Activated CD8-positive, alpha-beta memory T cell treated with anti-CD3 and anti-CD28 coated beads for 1 hour (primary cell): ENCODE measurements around the gene NIPAL4.

ENCODE experiments used
- DNase-seq, 2 donors: peaks; one replicate each; pipeline ENCODE4 v3.0.0-alpha.2; 2020; ENCODE audit warnings: low read depth in 1 of 2; ENCODE audit errors: extremely low read depth in 1 of 2

Gene NIPAL4

DNA sequence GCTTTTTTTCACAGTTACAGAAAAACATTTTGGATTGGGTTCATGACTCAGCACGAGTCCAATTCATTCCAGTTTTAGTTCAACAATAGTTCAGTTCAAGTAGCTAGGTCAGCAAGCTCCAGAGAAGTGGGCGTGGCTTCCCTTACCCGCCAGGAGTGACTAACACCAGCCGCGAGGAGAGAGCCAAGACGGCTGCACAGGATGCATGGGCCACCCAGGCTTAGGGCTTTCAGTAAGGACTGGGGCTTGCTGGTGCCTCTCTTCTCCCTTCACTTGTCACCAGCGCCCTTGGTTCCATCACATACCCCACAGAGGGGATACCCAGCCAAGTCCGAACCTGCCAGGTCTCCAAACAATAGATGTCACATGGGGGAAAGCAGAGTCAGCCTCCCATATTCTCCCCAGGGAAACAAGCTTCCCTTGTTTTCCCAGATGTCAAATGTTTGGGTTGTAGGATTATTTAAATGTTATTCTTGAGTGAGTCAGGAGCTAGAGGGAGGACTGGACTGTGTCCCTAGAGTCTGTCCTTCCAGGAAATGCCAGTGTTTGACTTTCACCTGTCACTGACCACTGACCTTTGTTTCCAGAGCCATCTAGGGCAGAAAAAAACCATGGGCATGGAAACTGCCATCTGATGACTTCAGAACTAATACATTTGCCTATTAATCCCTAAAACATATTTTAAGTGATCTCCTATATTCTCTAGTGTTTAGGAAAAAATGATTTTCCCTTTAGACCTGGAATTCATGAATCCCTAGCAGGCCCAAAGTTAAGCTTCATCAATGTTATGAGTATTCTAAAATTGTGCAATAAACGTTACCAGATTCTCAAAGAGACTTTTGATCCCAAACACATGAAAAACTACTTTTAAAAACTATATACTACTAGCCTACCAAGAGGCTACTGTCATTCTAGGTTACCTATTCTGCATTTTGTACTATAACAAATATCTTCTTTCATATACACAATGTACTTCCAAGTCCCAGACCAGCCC, 51.9 kb downstream of the NIPAL4 start:
- no peak for DNase-seq

DNA sequence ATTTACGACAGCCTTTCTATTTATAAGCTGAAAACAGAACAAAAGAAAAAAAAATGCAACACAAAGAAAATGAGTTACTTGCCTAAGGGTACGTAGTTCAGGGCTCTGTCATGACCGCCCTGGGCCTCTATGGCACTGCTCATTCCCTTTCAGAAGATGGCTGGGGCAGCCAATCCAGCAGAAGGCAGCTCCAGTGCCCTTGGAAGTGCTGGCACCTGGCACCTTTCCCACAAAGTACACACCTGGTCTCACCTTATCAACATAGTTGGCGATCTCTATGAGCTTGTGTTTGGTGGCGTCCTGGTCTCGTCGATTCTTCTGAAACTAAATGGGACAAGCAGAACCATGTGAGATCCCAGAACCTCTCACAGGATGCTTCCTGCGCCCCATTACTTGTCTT, 53.2 kb downstream of the NIPAL4 start:
- DNase-seq = no peak

DNA sequence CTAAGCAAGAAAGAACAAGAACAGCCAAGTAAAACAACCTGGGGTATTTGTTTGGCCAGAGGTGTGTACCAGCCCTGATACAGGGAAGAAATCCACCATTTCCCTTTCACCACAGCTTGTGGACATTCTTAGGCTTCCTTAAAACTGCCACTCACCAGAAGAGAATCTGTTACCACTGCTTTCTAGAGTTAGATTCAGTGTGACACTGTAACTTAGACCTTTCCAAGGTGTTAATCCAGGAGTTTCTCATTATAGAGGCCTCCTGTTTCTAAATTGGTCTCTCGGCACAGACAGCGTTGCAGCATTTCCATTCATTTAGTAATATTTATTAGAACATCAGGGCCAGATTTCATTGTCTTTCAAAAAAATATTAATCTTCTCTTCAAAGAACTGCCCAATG, 55.0 kb downstream of the NIPAL4 start:
- no peak for DNase-seq

DNA sequence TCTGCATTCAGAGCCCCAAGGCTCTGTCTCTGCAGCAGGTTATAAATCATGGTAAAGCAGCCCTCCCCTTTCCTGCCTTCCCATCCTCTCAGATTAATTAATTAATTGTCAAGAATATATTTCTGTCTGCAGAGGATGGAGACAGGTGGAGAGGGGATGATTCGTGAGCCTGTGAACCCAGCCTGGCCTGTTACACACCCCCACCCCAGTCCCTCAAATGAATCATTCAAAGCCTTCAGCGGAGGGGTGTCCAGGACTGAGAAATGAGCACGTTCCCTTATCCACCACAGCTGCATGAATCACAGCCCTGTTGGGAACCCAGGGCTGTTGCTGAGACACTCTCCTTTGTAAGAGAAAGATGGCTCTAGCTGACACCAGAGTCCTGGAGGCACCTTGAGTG, 56.0 kb downstream of the NIPAL4 start:
- DNase-seq = no peak

DNA sequence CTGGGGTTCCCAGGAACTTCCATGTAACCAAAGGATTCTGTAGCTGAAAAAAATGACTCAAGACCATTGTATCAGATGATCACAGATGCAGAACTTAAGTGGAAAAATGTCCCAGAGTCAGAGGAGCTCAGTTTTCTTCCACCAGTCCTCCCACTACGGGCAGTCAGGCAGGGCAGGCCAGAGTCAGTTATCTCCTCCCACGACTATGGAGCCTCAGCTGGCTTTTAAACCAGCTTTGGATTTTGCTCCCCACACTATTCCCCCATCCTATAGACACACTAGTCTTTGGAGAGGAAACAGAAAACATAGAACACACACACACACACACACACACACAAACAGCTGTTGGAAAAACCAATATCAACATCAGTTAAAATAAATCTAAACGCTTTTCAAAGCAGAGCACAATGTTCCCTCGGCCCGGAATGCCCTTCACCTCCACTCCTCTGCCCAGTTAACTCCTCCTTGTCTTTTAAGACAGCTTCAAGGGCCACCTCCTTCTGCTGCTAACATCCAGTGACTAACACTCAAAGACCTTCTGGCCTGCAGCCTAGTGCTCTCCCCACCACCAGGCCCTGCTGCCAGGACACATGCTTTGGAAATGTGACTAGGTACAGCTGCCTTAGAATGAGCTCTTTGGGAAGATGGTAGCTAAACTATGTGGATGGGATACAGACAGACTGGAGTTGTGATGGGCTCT, 56.8 kb downstream of the NIPAL4 start:
- no peak for DNase-seq

DNA sequence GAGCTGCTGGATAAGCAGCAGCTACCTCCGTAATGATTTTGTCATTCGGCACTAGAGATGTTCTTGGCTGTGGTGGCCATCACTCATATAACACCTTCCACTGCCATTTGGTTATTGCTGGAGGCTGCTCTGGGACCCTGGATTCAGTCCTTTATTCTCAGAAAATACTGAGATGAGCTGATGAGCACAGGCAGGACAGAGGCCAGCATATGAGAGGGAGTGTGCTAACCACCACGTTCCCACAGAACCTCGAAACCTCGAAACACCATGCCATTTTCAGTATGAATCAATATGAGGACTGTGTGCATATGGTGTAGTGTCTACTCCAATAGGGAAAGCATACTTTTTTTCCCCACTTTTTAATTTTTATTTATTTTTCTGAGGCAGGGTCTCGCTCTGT, 59.0 kb downstream of the NIPAL4 start:
- no peak for DNase-seq

GRCh38 chr5:157519579-157520253, 59.7 kb downstream of the NIPAL4 start:
- no peak for DNase-seq

DNA sequence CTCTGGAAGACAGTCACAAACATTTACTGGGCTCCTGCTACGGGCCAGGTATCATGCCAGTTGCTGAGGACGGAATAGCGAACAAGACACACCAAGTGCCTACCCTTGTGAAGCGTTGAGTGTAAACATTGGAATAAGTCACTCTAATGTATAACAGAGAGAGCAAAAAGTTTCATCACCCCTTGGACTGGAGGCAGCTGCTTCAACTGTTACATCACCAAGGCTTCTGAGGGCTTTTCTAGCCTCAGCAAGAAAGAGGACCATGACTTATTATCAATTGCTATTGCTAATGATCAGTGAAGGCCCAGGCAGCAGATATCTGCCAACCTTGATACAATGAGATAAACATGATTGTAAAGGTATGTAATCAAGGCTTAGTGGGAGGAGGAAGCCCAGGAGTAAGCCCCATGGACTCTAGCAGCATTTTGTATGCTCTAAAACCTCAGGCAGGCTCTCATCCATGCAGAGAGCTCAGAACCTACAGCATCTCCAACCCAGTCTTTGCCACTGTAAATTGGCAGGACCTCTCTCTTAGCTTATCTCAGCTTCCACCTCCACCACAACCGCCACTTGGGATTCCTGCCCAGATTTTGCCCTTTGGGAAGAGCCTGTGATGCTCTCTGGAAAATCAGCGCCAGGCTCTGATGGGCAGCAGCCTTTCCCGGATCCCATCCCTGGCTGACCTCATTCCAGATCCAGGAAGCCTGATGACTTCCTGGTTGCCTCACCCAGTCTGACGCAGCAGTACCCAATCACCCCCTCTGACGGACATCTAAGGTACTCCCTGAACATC, 61.1 kb downstream of the NIPAL4 start:
- no peak for DNase-seq

GRCh38 chr5:157521704-157522029, 61.7 kb downstream of the NIPAL4 start:
- no peak for DNase-seq

- no peak for DNase-seq
These were observed 64.0 kb downstream of the NIPAL4 start for GRCh38 chr5:157523976-157524375.
